ENCODE measurements around the gene C19orf67. TPM values are rescaled to one million over a fixed set of nuclear protein-coding genes. Genes with fewer than 3 reads are reported as not detected.

C19orf67 gene
- total and polyA plus RNA-seq, 2 experiments from 2014 or later, result not detected

- Histone ChIP-seq H3K36me3 (ENCODE audit: insufficient read depth) (no peaks in the 10 kb centered on the region), H3K4me3 (peak overlapping the region; percentile 74), H2AFZ (peak overlapping the region; percentile 95), H3K27ac (ENCODE audit: low read depth) (no peak overlapping the region), H3F3A (replicated peaks; ENCODE audit: low read depth) (no peaks in the 10 kb centered on the region; the same call in 1 of the 2 replicates), H3K9me2 (ENCODE audit: insufficient read depth) (no peaks in the 10 kb centered on the region), H4K20me1 (replicated peaks; ENCODE audit: insufficient read depth) (no peaks in the 10 kb centered on the region; the same call in 1 of the 2 replicates), H3K79me2 (replicated peaks; ENCODE audit: insufficient read depth) (no peaks in the 10 kb centered on the region), H3K4me1 (ENCODE audit: insufficient read depth) (peaks cover 8% of the 10 kb centered on the region; the same call in 1 of the 2 replicates), H3K27me3 (ENCODE audit: insufficient read depth) (peaks cover 25% of the 10 kb centered on the region), H3K4me2 (peak overlapping the region; percentile 82)
- peaks cover 14% of the 10 kb centered on the region for H3K4me1 Mint-ChIP-seq
- no peak for TF ChIP-seq NANOG (IDR thresholded peaks at IDR 0.05; ENCODE audit: borderline replicate concordance)
- TF ChIP-seq ZNF462 (CRISPR knock-in tag; IDR thresholded peaks at IDR 0.05), result no peak
- TF ChIP-seq EZH2phosphoT487 (IDR thresholded peaks at IDR 0.05; ENCODE audit: unreplicated experiment), result no peak
- no peak for TF ChIP-seq POLR2AphosphoS5 (IDR thresholded peaks at IDR 0.05; ENCODE audit: low read depth)
- no peak for TF ChIP-seq STAT1 (IDR thresholded peaks at IDR 0.05; ENCODE audit: unreplicated experiment)
- ATAC-seq (no peak), DNase-seq (ENCODE audit: low spot score) (no peak)
- H3K36me3 Mint-ChIP-seq (ENCODE audit: low read depth), result peaks cover 6% of the 10 kb centered on the region; the same call in 1 of the 3 replicates
- H3K9me3 Mint-ChIP-seq, result no peaks in the 10 kb centered on the region
- peak overlapping the region; percentile 84 for H3K4me3 Mint-ChIP-seq
- H3K27ac Mint-ChIP-seq, result no peak overlapping the region
- peaks cover 32% of the 10 kb centered on the region for H3K27me3 Mint-ChIP-seq (ENCODE audit: insufficient read depth, low read depth, poor library complexity)
Measured at GRCh38 chr19:14058182-14059092, 27.1 kb downstream of the C19orf67 start.
